HL-60/S4 treated with retinoic acid at 250 ng/mL for 4 days and 3 days (cell line): ENCODE results near the gene GABARAPL2.
"Not testable (repeated sequence)": the region's sequence is repeated elsewhere in the genome, so short reads cannot be mapped to it uniquely, and the experiment has no call there.

Experiments used
- in situ Hi-C: fragments of 300-500 bp; cut with MboI; formaldehyde crosslinking; loops from 2 replicates; pipeline ENCODE4 v1.7.0; 2022; ENCODE audit warnings: low sequenced_read_pairs

GABARAPL2 gene

DNA sequence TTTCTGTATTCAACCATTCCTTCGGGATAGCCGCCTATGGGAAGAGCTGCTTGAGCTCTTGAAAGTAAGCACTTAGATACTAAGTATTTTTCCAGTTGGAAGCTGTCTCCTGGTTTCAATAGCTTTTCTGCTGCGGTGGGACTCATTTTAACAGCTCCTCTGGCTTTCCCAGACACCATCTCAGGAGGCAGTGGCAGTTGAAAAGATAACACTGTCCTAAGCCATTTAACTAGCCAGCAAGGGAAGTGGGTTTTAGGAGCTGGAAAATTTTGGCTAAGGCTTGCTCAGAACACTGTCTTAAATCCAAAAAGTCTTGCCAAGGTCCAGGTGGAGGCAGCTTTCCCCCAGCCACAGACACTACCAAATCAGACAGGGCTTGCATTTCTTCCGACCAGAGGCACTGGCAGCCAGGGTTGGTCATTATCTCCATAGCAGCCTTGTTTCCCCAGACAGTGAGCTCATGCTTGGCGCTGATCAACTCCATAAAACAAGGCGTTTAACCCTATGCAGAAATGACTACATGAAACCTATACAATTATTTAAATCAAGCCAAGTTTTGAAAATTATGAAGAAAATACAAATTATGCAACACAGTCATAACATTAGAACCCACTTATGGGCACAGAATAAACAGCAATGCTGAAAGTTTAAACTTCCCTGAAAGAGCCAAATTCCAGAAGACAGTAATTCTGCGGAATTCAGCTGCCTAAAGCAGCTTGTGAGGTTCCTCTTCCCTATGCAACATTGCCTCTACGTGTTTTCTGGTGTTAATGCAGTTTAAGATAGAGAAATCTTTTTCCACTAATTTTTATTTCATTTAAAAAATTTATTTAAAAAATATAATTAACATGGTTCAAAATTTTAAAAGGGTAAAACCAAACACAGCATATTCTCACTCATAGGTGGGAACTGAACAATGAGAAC is 25.0 kb downstream of the GABARAPL2 start:
- in situ Hi-C loops: no loop called here

DNA sequence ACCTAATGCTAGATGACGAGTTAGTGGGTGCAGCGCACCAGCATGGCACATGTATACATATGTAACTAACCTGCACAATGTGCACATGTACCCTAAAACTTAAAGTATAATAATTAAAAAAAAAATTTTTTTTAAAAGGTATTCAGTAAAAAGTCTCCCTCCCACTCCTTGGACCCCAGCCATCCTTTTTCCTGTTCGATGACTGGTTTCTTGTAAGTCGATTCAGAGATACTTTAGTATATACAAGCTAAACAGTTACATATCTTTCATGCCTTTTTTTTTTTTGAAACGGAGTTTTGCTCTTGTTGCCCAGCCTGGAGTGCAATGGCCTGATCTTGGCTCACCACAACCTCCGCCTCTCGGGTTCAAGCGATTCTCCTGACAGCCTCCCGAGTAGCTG is 25.7 kb downstream of the GABARAPL2 start:
- in situ Hi-C loops: not testable (repeated sequence)

DNA sequence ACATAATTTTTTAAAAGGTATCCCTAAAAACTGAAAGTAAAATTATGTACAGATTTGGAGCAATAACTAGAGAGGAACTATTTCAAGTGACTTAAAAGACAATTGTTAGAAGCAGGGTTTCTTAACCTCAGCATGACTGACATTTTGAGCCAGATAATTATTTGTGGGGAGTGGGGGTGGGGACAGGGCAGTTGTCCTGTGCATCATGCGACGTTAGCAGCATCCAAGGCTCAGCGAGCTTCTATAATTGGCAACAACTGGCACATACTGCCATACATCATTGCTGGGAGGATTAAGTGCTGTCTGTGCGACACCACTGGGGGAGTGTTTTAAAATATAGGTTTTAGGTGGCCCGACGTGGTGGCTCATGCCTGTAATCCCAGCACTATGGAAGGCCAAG is 27.1 kb downstream of the GABARAPL2 start:
- in situ Hi-C loops: no loop called here

DNA sequence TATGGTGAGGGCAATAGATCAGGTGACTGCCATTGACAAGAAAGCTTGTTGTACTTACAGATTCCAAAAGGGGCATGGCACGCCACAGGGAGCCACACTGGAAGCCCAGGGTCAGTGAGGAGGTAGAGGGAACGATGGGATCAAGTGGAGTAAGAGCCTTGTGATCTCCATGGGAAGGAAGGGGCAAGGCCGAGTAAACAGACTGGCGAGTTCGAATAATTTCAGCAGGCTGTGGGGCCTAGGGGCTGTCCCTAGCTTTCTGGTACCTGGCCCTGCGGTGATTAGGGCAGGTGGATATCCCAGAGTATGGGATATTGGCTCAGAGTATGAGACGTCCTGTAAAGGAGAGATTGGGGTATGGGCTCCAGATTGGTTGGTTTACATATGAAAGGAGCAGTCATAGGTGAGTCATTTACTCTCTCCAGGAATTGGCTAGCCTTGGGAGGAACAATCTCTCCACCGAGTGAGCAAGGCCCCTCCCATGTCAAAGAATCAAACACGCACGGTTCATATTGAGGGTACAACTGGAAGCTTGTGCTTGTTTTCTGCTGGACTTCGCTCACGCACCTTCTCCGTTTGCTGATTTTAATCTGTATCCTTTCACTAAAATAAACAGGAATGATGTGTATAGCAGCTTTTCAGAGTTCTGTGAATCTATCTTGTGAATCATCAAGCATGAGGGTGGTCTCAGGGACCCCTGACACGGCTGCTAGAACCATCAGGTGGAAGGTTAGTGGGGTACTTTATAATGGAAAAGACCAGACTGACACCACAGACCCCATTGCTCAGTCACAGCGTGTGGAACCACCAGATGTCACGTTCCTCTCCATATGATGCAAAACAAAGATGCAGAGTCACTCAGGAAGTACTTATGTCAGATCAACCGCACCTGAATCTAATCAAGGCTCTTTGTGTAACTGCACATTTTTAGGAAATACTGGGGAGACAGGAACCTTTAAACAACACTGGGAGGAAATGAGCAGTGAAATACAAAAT is 27.9 kb downstream of the GABARAPL2 start:
- in situ Hi-C loops: no loop called here

DNA sequence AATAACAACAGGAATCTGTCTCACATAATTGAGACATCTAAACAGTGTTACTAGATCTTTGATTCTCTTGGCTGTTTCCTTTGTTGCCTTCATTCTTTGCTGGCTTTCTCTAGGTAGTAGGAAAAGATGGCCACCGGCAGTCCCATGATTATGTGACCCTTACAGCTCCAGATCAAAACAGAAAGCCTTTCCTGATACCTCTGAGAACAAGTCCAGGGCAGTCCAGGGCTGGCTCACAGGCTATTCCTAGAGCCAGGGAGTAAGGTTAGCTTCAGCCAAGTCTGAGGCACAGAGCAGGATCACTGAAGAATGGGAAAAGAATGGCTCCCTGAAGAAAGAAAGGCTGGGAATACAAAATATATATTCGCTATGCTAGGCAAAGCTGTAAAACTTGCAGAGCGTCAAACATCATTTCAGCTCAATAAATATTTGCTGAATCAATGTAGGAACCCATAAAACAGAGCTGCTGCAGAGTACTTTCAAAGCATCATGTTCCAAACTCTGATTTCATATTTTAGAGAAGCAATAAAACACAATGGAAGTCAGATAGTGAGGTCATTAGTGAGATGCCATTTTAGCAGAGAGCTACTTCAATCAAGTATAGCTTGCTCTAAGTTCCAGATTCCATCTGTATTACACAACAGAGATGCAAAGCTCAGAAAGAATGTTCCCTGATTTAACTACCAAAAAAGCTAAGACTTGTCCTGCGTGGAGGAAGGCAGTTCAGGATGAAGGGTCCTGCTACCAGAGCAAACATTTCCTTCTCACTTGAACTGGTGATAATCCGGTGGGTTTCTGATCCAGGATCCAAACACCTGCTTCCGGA is 33.5 kb downstream of the GABARAPL2 start:
- in situ Hi-C loops: no loop called here

DNA sequence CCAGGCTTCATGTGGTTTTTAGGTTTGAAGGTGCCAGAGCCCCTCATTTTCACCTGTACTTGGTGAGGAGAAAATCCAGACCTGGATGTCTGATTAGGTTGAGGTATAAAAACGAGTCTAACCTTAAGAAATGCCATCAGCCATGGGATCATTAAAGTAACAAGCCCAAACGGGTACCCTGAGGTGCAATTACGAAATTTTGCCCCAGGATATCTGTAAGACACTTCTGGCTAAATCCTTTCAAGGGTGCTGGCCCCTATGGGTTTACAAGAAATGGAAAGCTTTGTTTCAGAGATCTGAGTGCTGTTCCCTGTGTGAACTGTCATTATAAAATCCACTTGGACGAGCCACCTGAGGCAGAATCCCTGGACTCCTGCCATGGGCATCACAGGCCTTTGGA is 37.1 kb downstream of the GABARAPL2 start:
- in situ Hi-C loops: no loop called here

DNA sequence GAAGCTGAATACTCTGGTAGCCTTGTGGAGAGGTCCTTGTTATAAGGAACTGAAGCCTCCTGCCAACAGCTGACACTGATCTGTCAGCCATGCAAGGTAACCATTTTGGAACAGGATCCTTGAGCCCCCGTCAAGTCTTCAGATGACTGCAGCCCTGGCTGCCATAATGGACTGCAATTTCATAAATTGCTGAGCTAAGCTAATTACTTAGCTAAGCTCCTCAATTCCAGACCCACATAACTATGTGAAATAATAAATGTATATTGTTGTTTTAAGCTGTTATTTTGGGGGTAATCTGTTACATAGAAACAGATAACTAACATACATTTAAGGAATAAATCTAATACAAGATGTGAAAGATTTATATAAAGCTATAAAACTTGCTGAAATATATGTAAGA is 40.3 kb downstream of the GABARAPL2 start:
- in situ Hi-C loops: no loop called here

DNA sequence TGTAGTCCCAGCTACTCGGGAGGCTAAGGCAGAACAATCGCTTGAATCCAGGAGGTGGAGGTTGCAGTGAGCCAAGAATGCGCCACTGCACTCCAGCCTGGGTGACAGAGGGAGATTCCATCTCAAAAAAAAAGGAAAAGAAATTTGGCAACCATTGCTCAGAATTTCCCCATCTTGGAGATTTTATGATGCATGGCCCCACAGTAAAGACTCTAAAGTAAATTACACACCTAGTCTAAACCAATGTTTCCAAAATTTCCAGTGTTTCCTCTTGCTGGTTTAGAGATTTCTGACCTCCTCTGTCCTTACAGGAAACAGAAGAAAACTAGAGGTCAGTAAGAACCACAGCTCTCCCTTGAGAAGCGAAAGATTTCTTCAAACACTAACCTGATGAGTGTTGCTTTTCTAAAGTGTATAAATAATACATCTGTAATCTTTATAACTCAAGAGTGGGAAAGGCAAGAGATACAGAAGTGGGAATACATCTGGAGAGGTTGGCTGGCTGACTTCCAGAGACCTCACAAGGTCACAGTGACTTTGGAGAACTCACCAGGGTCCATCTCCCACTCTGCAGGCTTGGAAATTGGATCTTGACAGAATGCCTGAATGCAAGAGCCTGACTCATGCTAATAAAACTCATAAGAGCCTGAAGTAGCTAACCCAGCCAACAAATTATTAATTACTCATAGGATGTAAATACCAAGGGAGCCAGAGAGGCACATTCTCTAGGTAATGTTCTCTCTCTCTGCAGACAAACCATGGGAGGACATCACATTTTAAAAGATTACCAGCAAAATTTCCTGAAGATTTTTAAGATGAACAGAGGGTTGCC is 48.1 kb downstream of the GABARAPL2 start:
- in situ Hi-C loops: no loop called here

DNA sequence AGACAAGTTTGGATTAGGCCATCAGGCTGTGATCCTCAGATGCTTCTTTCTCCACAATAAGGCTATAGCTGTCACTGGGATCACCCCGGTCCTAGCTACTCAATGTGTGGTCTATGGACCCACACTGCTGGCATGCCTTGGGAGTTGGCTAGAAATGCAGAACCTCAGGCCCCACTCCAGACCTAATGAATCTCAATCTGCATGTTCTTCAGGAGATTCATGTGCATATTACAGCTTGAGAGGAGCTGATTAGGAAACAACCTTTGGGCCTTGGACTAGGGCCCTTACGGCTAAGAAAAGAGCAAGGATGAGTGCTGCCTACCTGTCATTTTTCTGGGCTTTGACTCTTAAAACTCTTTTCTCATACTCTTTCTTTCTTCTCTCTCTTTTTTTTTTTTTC is 49.4 kb downstream of the GABARAPL2 start:
- in situ Hi-C loops: no loop called here

DNA sequence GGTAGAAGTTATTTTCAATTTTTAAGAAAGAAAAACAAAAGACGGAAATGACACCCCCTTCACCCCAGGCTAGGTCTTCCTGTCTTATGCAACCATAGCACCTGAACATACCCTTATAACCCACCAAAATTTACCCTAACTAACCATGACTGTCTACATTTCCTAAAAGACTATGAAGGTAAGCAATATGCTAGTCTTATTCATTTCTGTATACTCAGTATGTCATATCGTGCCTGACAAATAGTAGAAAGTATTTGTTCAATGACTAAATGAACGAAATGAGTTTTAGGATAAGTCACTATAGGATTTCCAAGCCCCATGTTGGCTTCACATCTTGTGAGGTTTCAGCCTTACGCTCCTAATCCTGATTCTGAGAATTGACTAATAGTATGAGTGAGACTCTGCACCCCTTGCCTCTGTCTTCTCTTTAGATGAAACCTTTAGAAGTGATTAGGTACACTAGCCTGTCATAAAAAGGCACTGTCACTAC is 50.4 kb downstream of the GABARAPL2 start:
- in situ Hi-C loops: no loop called here

DNA sequence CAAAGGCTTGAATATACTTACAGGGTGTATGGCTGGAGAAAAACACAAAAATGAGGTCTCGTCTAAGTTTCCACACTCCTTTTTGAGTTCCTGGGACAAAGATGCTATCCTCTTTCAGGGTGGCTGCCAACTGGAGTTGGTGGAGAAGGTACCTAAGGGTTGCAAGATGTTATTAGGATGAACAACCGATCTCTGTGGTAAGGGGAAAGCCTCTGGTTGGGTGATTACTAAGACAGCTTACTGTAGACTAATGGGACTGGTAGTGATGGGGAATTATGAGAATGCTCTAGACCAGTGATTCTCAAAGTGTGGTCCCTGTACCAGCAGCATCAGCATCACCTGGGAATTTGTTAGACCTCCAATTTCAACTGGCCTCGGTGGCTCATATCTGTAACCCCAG is 50.9 kb downstream of the GABARAPL2 start:
- in situ Hi-C loops: no loop called here

DNA sequence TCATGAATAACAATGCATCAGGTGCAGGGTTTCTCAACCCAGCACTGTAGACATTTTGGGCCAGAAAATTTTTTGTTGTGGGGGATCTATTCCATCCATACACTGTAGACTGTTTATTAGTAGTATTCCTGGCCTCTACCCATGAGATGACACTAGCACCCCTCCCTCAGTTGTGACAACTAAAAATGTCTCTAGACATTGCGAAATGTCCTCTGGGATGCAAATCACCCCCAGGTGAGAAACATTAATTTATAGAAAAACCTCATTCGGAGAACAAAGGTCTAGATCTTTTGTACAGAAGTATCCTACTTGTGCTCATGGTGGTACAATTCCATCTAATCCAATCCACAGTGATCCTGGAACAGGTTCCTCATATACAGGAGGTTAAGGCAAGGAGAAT is 52.6 kb downstream of the GABARAPL2 start:
- in situ Hi-C loops: no loop called here

DNA sequence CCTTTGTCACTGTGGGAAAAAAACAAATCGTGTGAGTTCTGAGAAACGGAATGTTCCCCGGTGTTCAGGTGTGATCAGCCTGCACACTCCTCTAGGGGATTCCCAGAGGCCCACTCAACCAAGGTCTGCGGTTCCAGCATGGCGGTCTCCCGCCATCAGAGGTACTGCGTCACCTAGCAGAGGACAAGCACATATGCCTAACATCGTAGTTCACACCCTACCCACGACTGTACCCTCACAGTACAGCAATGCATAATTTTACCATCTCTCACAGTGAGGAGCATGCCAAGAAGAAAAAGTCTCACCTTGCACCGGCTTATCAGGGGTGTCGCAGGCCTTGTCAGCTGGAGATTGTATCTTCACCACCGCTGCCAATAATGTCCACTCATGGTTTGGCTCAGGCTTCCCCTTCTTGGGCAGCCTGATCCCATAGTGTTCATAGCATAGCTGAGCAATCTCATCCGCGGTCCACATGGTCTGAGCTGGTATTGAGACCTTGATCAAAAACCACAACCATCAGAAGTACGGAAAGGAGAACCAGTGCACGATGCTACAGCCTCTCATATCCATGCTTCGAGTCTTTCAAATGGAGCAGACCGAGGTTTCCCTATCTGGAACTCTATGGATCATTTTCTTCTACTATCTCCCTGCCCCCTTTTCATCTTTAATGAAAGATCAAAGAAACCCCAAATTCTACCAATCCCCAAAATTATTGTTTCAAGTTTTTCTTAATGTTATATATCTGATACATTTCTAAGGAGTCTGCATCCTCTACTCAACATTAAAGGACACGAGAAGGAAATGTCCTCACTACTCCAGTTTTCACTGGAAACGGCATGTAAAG is 54.4 kb downstream of the GABARAPL2 start:
- in situ Hi-C loops: no loop called here

DNA sequence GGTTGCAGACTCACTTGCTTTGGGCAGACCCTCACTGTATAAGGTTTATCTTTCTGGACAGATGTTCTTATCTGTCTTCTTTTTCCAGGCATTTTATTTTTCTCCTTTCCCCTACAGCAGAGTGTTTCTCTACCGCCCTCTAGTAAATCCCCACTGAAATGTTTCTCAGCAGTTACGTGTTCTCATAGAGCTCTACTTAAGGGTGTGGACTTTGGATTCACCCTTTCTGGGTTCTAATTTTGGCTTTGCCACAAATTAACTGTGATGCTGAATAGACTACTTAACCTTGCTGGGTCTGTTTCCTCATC is 54.9 kb downstream of the GABARAPL2 start:
- in situ Hi-C loops: no loop called here

DNA sequence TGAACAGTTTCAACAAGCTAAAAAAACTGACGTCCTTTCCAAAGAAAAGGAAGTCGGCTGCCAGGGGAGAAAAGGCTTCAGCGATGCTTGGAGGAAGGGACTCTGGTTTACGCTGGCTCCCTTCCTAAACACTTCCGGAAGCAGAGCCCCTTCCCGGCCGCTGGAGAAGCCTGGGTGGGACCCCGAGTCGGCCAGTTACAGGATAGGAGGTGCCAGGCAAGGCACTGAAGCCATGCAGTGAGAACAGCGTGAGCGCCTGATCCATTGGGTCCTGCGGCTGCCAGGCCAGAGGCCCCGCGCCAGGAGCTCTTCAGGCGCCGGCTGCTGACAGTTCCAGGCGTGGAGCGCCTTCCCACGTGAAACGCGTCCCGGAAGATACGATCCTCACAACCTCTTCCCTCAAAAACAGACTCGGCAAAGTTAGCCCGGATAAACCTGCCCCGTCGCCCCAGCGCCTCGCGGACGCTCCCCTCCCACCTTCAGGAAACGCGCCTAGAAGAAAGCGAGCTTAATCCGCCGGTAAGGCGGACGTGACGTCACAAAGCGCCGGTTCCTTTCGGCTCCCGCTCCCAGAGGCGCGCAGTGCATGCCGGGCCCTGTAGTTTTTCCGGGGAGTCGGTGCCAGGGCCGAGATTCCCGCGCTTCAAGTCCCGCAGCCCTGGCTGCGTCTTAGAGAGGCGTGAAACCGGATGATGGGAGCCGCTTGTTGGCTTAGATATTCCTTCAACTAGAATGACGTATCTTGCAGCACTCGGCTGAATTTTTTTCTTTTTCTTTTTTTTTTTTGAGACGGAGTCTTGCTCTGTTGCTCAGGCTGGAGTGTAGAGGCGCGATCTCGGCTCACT is 56.8 kb downstream of the GABARAPL2 start, which contains the start of gene ADAT1:
TSS of gene ADAT1 (minus strand) at position 521 of the 845 bp plus-strand sequence. CDS start 2,482 bp downstream, outside the sequence.
- in situ Hi-C loops: no loop called here

DNA sequence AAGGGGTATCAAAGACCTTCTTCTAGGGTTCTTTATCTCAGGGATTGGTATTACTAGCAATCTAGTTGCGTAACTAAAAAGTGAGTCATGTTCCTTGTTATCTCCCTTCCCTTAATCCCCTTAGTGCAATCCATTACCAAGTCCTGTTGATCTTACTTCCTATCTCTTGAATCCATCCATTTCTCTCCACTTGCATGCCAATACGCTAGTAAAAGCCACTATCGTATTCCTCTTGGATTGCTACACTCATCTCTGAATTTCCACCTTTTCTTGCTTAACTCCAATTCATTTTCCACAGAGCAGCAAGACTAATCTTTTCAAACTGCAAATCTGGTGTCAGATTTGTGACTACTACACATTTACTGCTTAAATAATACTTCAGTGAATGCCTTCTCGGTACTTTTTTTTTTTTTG is 58.7 kb downstream of the GABARAPL2 start:
- in situ Hi-C loops: no loop called here

DNA sequence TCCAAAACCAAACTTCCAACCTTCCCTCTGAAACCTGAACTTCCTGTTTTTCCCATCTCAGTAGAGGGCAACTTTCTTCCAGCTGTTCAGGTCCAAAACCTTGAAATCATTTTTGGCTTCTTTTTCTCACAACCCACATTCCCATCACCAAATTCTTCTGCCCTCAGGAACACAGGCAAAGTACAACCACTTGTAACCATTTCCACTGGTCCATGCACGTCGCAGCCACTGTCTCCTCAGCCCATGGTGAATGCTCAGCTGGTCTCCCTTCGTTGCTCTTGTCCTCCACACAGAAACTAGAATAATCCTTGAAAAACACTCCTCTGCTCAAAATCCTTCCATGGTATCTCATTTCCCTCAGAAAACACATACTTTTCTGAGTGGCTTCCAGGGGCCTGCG is 60.6 kb downstream of the GABARAPL2 start:
- in situ Hi-C loops: no loop called here
